ENCODE results near the gene USP31. TPM values are rescaled to one million over a fixed set of nuclear protein-coding genes. Genes with fewer than 3 reads are reported as not detected.
"Not testable (repeated sequence)": the region's sequence is repeated elsewhere in the genome, so short reads cannot be mapped to it uniquely, and the experiment has no call there.

The USP31 gene
- total RNA-seq, 4 donors from 2014 or later = 10.0 to 18.2 (median 13.2) TPM

- no peaks in the 10 kb centered on the region for H3K27me3 ChIP-seq
- TF ChIP-seq POLR2A (IDR thresholded peaks at IDR 0.05) = no peak
- TF ChIP-seq, protein P1, sequence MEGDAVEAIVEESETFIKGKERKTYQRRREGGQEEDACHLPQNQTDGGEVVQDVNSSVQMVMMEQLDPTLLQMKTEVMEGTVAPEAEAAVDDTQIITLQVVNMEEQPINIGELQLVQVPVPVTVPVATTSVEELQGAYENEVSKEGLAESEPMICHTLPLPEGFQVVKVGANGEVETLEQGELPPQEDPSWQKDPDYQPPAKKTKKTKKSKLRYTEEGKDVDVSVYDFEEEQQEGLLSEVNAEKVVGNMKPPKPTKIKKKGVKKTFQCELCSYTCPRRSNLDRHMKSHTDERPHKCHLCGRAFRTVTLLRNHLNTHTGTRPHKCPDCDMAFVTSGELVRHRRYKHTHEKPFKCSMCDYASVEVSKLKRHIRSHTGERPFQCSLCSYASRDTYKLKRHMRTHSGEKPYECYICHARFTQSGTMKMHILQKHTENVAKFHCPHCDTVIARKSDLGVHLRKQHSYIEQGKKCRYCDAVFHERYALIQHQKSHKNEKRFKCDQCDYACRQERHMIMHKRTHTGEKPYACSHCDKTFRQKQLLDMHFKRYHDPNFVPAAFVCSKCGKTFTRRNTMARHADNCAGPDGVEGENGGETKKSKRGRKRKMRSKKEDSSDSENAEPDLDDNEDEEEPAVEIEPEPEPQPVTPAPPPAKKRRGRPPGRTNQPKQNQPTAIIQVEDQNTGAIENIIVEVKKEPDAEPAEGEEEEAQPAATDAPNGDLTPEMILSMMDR (IDR thresholded peaks at IDR 0.05) = no peak
- peaks cover 0 to 10% of the 10 kb centered on the region in 2 donors for H3K36me3 ChIP-seq
- whole genome bisulfite sequencing, 2 donors = 68 to 83% methylated on average over 5 of the region's 5 CpGs
- H3K27ac ChIP-seq = no peak overlapping the region
- no peak overlapping the region for H3K4me3 ChIP-seq (replicated peaks in 1 of 3)
- no peaks in the 10 kb centered on the region for H3K9me3 ChIP-seq
- peak in 1 of 2 donors; percentile 11 for DNase-seq
- no peaks in the 10 kb centered on the region for H3K4me1 ChIP-seq
- intact Hi-C loops (cut with DNase I) = no loop called here
These were observed 43.9 kb downstream of the USP31 start for GRCh38 chr16:23105309-23105708.

DNA sequence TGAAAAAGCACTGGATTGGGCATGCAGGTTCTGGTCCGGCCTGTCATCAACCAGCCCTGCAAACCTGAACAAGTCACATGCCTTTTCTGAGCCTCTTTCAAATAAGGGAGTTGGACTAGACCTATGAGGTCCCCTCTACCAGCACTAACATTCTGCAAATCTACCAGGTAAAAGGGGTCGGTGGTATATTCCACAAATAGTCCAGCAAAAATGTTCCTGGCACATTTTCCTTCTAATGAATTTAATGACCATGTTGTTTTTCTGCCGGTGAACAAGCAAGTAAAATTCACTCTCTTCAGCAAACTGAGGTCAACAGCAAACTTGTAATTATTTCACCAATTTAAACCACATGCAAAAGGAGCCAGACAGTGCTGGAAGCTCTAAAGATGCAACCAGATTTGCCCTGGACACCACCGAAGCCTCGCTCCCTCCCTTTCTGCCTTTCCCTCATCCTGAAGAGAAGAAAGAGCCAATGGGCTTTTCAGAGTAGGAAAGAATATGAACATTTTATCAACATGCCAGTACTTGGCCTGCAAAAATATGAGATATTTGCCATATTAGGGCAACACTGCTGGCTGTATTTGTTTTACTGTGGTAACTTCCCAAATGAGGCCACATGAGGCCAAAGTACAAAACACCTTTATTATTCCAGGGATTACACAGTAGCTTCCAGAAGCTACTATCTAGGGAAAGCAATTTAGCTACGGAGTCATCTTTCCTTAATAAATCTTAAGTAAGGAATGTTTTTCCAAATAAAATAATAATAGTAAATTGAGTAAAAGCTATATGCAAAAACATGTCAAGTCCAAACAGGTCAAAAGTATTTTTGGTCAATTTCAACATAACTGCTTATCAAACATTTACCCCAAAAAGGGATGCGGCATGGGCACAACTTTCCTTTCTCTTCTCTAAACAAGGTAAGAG lies 45.0 kb downstream of the USP31 start:
- H3K27me3 ChIP-seq = no peaks in the 10 kb centered on the region
- DNase-seq = no peak
- H3K27ac ChIP-seq = no peak overlapping the region
- H3K36me3 ChIP-seq = peaks cover 0 to 10% of the 10 kb centered on the region in 2 donors
- no peak overlapping the region for H3K4me3 ChIP-seq (replicated peaks in 1 of 3)
- 94 to 95% methylated on average over 7 of the region's 7 CpGs for WGBS, 2 donors
- intact Hi-C loops (cut with DNase I) = no loop called here
- TF ChIP-seq, protein P1 (IDR thresholded peaks at IDR 0.05) = no peak
- TF ChIP-seq POLR2A (IDR thresholded peaks at IDR 0.05) = no peak
- no peaks in the 10 kb centered on the region for H3K9me3 ChIP-seq
- H3K4me1 ChIP-seq = no peaks in the 10 kb centered on the region

DNA sequence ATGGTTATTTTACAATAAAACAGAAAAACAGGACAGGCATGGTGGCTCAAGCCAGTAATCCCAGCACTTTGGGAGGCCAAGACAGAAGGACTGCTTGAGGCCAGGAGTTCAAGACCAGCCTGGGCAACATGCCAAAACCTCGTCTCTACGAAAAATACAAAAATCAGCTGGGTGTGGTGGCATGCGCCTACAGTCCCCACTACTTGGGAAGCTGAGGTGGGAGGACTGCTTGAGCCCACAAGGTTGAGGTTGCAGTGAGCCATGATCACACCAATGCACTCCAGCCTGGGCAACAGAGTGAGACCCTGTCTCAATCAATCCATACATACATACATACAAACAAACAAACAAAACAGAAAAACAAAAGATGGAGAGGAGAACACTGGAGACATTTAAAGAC lies 45.6 kb downstream of the USP31 start:
- H3K36me3 ChIP-seq = peaks cover 0 to 10% of the 10 kb centered on the region in 2 donors
- no peak overlapping the region for H3K27ac ChIP-seq
- no peaks in the 10 kb centered on the region for H3K4me1 ChIP-seq
- intact Hi-C loops (cut with DNase I) = no loop called here
- no peak overlapping the region for H3K4me3 ChIP-seq (replicated peaks in 1 of 3)
- no peak for TF ChIP-seq POLR2A (IDR thresholded peaks at IDR 0.05)
- TF ChIP-seq, protein P1 (IDR thresholded peaks at IDR 0.05) = no peak
- no peaks in the 10 kb centered on the region for H3K9me3 ChIP-seq
- DNase-seq = no peak
- H3K27me3 ChIP-seq = no peaks in the 10 kb centered on the region
- 55 to 69% methylated on average over 3 of the region's 3 CpGs for whole genome bisulfite sequencing, 2 donors

DNA sequence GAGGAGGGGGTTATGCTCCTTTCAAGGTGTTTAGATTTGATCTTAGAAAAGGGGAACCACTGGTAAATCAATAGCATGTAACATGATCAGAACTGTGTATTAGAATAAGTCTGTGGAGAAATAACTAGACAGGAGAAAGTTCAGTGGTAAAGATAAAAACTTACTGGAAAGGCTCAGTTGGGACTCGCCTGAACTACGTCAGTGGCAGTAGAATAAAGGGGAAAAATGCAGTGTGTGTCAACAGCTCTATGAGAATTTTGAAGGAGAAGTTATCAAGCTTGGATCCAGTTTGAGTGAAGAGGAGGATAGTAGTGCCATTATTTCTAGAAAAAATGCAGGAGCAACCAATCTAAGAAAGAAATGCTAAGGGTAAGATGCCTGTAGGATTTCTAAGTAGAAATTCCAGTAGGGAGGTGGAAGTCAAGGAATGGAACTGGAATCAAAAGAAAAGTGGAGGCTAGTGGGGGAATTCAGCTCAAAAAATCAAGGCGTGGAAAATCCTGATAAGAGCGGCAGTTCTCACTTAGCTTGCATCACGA lies 48.2 kb downstream of the USP31 start:
- TF ChIP-seq, protein P1 (IDR thresholded peaks at IDR 0.05) = no peak
- no peak for TF ChIP-seq POLR2A (IDR thresholded peaks at IDR 0.05)
- WGBS, 2 donors = 95 to 97% methylated on average over 5 of the region's 5 CpGs
- H3K36me3 ChIP-seq = peaks cover 0 to 10% of the 10 kb centered on the region in 2 donors
- H3K4me1 ChIP-seq = no peaks in the 10 kb centered on the region
- H3K27me3 ChIP-seq = no peaks in the 10 kb centered on the region
- DNase-seq = no peak
- H3K27ac ChIP-seq = no peak overlapping the region
- intact Hi-C loops (cut with DNase I) = no loop called here
- H3K9me3 ChIP-seq = no peaks in the 10 kb centered on the region
- H3K4me3 ChIP-seq (replicated peaks in 1 of 3) = no peak overlapping the region

DNA sequence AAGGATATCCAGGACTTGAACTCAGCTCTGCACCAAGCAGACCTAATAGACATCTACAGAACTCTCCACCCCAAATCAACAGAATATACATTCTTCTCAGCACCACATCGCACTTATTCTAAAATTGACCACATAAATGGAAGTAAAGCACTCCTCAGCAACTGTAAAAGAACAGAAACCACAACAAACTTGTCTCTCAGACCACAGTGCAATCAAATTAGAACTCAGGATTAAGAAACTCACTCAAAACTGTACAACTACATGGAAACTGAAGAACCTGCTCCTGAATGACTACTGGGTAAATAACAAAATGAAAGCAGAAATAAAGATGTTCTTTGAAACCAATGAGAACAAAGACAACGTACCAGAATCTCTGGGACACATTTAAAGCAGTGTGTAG lies 52.8 kb downstream of the USP31 start:
- H3K4me1 ChIP-seq; H3K27me3 ChIP-seq; H3K27ac ChIP-seq; H3K9me3 ChIP-seq; DNase-seq; intact Hi-C loops (cut with DNase I); H3K4me3 ChIP-seq (replicated peaks in 1 of 3); H3K36me3 ChIP-seq: not testable (repeated sequence)
- 88 to 90% methylated on average over 2 of the region's 2 CpGs for WGBS, 2 donors

- intact Hi-C loops (cut with DNase I); H3K4me3 ChIP-seq (replicated peaks in 1 of 3); H3K27ac ChIP-seq; H3K36me3 ChIP-seq; H3K27me3 ChIP-seq; DNase-seq; H3K9me3 ChIP-seq; H3K4me1 ChIP-seq: not testable (repeated sequence)
- 80 to 96% methylated on average over 1 to 5 of the region's 5 CpGs for WGBS, 2 donors
These were observed 55.1 kb downstream of the USP31 start for GRCh38 chr16:23094136-23094535.

Measured in thyroid gland (tissue), 4 donors.